ENCODE measurements around the gene PPCDC. TPM values are rescaled to one million over a fixed set of nuclear protein-coding genes. Genes with fewer than 3 reads are reported as not detected.

The PPCDC gene
- total and polyA plus RNA-seq, 10 of the 15 experiments (the other 5 are each of a cell fraction or from before 2014, with no cell fraction given) = 32.5 to 135 (median 55.0) TPM

- no peaks in the 10 kb centered on the region; the same call in 2 of the 3 replicates for H3K9me3 ChIP-seq (replicated peaks; ENCODE audit: control insufficient read depth, insufficient read depth, low read length)
These were observed 39.3 kb downstream of the PPCDC start for GRCh38 chr15:75062706-75063105.

More at GRCh38 chr15:75062706-75063105, 39.3 kb downstream of the PPCDC start:
- 67% methylated on average over 3 of the region's 3 CpGs for WGBS (ENCODE audit: insufficient coverage, insufficient replicate concordance, low lambda C conversion rate, missing lambda C conversion rate)
- no peaks in the 10 kb centered on the region for H3K27me3 ChIP-seq (replicated peaks in 1 of 2; ENCODE audit: control insufficient read depth in 2 of 2, insufficient read depth in 2 of 2, low read length in 1 of 2)
- H3K4me2 ChIP-seq (ENCODE audit: control insufficient read depth, insufficient read depth) = no peak overlapping the region
- no peaks in the 10 kb centered on the region for H3K79me2 ChIP-seq (ENCODE audit: control insufficient read depth, insufficient read depth, low read length)
- FAIRE-seq = no peak
- no peak for DNase-seq (ENCODE audit: low read depth, low spot score)
- intact Hi-C loops (cut with micrococcal nuclease; ENCODE audit: unreplicated experiment) = no loop called here
- no peaks in the 10 kb centered on the region; a peak in 1 of 4 replicates for H3K36me3 ChIP-seq (ENCODE audit: control insufficient read depth in 2 of 2, insufficient read depth in 2 of 2, low read length in 1 of 2)
- ChIA-PET SMC1A (ENCODE audit: uncharacterized antibody, unreplicated experiment) (no interaction called here), RAD21 (ENCODE audit: unreplicated experiment) (no interaction called here), CTCF (interaction anchor here (0.9 to 2.3 kb wide), 2 partner anchors 13 to 21 kb away, joined by 4 to 9 read pairs; no protein-coding TSS in a partner anchor), POLR2A (interaction anchor here (1.9 kb wide), 1 partner anchor 19 kb away, joined by 6 read pairs; no protein-coding TSS in a partner anchor)
- no peak overlapping the region for H3K27ac ChIP-seq (ENCODE audit: control insufficient read depth, insufficient read depth)
- H2AFZ ChIP-seq (ENCODE audit: control insufficient read depth, low read depth, low read length) = no peak overlapping the region
- BruUV-seq (replicated peaks) = no TSS peak
- TF ChIP-seq, protein P1, sequence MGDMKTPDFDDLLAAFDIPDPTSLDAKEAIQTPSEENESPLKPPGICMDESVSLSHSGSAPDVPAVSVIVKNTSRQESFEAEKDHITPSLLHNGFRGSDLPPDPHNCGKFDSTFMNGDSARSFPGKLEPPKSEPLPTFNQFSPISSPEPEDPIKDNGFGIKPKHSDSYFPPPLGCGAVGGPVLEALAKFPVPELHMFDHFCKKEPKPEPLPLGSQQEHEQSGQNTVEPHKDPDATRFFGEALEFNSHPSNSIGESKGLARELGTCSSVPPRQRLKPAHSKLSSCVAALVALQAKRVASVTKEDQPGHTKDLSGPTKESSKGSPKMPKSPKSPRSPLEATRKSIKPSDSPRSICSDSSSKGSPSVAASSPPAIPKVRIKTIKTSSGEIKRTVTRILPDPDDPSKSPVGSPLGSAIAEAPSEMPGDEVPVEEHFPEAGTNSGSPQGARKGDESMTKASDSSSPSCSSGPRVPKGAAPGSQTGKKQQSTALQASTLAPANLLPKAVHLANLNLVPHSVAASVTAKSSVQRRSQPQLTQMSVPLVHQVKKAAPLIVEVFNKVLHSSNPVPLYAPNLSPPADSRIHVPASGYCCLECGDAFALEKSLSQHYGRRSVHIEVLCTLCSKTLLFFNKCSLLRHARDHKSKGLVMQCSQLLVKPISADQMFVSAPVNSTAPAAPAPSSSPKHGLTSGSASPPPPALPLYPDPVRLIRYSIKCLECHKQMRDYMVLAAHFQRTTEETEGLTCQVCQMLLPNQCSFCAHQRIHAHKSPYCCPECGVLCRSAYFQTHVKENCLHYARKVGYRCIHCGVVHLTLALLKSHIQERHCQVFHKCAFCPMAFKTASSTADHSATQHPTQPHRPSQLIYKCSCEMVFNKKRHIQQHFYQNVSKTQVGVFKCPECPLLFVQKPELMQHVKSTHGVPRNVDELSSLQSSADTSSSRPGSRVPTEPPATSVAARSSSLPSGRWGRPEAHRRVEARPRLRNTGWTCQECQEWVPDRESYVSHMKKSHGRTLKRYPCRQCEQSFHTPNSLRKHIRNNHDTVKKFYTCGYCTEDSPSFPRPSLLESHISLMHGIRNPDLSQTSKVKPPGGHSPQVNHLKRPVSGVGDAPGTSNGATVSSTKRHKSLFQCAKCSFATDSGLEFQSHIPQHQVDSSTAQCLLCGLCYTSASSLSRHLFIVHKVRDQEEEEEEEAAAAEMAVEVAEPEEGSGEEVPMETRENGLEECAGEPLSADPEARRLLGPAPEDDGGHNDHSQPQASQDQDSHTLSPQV (IDR thresholded peaks at IDR 0.05) = no peak
- TF ChIP-seq NFXL1 (IDR thresholded peaks at IDR 0.05; ENCODE audit: borderline replicate concordance) = no peak
- TF ChIP-seq RBBP5 (conservative IDR thresholded peaks at IDR 0.05) = no peak
- TF ChIP-seq GABPA (IDR thresholded peaks at IDR 0.05; ENCODE audit: low read depth) = no peak
- TF ChIP-seq HDGF (IDR thresholded peaks at IDR 0.05) = no peak
- no peak for TF ChIP-seq IKZF2 (IDR thresholded peaks at IDR 0.05)
- TF ChIP-seq RB1 (IDR thresholded peaks at IDR 0.05; ENCODE audit: borderline replicate concordance) = no peak
- TF ChIP-seq CREB1 (IDR thresholded peaks at IDR 0.05; ENCODE audit: low read depth) = no peak
- TF ChIP-seq BHLHE40 (IDR thresholded peaks at IDR 0.05; ENCODE audit: borderline replicate concordance in 1 of 2, low read depth in 2 of 2, low read length in 1 of 2) = no peak
- TF ChIP-seq BRCA1 (IDR thresholded peaks at IDR 0.05; ENCODE audit: low read depth, low read length) = no peak
- TF ChIP-seq MEF2A (IDR thresholded peaks at IDR 0.05; ENCODE audit: insufficient read depth, low read depth, low read length) = no peak
- no peak for TF ChIP-seq PML (IDR thresholded peaks at IDR 0.05; ENCODE audit: low read length)
- no peak for TF ChIP-seq RUNX3 (IDR thresholded peaks at IDR 0.05; ENCODE audit: low read length)
- no peak for TF ChIP-seq SMAD1 (IDR thresholded peaks at IDR 0.05; ENCODE audit: low read depth, partially characterized antibody)
- TF ChIP-seq TARDBP (IDR thresholded peaks at IDR 0.05; ENCODE audit: borderline replicate concordance) = no peak
- TF ChIP-seq CHD2 (IDR thresholded peaks at IDR 0.05; ENCODE audit: borderline replicate concordance, low read depth, low read length) = no peak
- no peak for TF ChIP-seq TAF1 (IDR thresholded peaks at IDR 0.05; ENCODE audit: borderline replicate concordance, low read depth, low read length)
- no peak for TF ChIP-seq WRNIP1 (IDR thresholded peaks at IDR 0.05; ENCODE audit: borderline replicate concordance, low read depth, low read length)
- TF ChIP-seq EGR1 (IDR thresholded peaks at IDR 0.05; ENCODE audit: borderline replicate concordance in 1 of 2, low read depth in 2 of 2, low read length in 2 of 2) = no peak
- in situ Hi-C loops (cut with MboI) = no loop called here
- H3K4me1 ChIP-seq (ENCODE audit: control insufficient read depth, insufficient read depth, low read length) = peaks cover 48% of the 10 kb centered on the region
- no peak for ATAC-seq
- no peaks in the 10 kb centered on the region for H4K20me1 ChIP-seq (ENCODE audit: control insufficient read depth, insufficient read depth)
- H3K4me3 ChIP-seq = no peak overlapping the region
- no peak overlapping the region for H3K9ac ChIP-seq (ENCODE audit: control insufficient read depth, insufficient read depth, low read length)

Measured in GM12878 (cell line).